Stimulated activated CD8-positive, alpha-beta memory T cell treated with anti-CD3 and anti-CD28 coated beads, Interleukin-2, amount 100 ng/mL, for 1 hour (primary cell): Measurements from ENCODE around the gene SLC26A3.

ENCODE experiments used
- DNase-seq, 2 donors: peaks; one replicate each; pipeline ENCODE4 v3.0.0-alpha.2; 2020; ENCODE audit warnings: low read depth in 2 of 2

Gene SLC26A3

DNA sequence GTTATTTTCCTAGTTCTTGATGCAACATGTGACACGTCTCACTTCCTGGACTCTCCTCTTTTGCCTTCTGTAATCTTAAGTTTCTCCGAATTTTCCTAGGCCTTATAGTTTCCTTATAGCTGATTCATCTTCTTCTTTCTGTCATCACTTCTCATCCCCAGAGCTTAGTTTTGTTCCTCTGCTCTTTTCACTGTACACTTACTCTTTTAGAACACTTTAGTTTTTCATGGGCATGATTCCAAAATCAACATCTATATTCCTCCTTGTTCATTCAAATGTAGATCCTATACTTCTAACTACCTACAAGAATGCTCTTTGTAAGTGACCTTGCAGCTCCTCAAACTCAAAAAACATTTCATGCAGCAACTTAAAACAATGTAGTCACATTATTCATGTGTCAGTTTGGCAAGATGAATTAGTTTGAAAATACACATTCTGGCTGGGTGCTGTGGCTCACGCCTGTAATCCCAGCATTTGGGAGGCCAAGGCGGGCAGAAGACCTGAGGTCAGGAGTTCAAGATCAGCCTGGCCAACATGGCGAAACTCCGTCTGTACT lies 13.1 kb upstream of the SLC26A3 start:
- DNase-seq = no peak

DNA sequence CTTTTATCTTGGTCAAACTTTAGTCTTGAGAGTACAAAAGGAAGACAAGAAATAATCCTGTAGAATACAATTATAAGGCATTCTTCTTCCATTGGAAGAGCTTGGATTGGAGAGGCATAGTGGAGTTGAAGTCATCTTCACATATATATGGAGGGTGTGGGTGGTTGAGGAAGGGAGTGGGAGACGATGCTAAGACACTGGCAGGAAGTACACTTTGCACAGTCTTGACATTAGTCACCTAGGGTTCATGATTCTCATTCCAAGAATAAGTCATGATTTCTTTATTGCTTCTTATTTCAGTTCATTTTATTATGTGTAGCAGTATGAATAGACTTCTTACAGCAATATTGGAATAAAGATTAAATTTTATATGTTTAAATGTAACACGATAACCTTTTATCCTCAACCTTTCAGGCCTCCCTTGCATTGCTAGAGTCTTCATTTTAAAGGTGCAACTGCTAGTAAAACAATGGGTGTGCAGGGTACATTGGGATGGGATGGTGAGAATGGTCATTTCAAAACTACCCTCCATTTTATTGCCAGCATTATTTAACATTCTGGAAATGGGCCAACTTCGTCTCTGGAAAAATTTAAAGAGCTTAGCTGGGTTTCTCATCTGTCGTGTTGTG lies 12.3 kb upstream of the SLC26A3 start:
- DNase-seq = no peak

DNA sequence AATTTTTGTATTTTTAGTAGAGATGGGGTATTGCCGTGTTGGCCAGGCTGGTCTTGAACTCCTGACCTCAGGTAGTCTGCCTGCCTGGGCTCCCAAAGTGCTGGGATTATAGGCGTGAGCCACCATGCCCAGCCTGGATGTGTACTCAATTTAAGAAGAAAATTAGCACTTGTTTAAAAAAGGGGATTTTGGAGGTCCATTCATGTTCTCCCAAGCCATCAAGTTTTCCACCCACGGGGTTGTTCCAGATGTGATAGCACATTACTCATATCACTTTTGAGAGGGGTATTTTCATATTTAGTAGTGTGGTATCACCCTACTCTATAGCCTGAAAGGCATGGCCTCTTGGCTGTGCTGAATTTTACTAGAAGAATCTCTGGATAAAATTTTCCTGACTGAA lies 10.5 kb upstream of the SLC26A3 start:
- no peak for DNase-seq

DNA sequence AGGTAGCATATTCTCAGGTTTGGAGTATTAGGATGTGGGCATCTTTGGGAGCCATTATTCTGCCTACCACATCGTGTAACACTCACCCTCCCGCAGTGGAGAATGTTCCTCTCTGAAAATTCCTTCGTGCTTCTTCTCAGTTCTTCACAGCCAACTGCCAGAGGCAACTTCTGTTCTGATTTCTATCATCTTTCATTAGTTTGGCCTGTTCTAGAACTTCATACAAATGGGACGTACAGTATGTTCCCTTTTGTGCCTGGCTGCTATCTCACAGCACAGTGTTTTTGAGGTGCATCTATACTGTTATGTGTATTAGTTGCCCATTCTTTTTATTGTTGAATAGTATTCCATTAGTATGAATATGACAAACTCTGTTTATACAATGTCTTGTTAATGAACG lies 8.9 kb upstream of the SLC26A3 start:
- no peak for DNase-seq

DNA sequence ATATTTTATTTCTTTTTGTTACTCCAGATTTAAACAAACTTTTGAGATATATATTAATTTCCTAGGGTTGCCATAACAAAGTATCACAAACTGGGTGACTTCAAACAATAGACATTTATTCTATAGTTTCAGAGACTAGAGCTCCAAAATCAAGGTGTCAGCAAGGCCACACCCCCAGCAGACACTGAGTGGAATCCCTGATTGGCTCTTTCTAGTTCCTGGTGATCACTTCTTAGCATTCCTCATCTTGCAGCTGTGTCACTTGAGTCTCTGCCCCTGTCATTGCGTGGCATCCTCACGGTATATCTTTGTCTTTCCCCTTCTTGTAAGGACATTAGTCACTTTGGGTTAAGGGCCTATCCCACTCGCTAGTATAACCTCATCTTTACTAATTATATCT lies 7.6 kb upstream of the SLC26A3 start:
- no peak for DNase-seq

DNA sequence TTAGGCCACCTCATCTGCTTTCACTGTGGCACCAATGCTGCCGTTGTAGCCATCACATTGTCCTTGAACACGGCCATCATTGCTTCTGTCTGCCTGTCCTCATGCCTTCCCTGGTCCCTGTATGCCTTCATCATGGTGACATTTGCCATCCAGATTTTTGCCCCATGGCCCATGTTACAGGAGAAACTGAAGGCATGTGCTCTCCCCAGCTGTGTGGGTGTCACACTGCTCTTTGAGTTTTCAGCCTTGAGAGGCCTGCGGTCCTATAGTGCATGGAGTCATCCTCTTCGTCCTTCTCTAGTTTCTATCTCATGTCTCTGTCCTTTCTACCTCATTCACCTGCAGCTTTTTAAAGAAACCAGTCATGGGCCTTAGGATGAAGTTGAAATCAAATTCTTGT lies 6.2 kb upstream of the SLC26A3 start:
- DNase-seq = no peak

DNA sequence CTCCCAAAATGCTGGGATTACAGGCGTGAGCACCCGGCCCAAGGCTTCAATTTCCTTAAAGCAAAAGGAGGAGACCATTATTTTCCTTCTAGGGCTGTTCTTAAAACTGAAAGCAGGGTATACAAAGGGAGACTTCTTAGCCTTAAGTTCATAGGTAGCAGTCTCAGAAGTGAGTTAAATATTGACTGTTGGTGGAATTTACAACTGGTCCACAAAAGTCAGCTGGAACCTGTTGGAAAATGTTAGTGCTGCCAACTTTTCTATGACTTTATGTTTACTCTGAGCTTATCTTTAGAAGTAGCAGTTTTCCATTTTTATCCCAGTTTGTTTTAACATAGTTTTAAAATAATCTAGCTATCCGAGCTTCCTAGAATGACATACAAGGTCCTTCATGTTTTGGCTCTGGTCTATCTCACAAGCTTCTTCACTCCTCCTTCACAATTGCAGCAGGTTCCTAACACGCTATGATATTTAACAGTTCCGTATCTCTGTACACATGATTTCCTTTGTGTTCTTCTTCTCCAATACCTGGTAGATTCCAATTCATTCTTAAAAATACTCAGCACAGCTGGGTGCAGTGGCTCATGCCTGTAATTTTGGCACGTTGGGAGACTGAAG lies 3.3 kb downstream of the SLC26A3 start:
- no peak for DNase-seq

DNA sequence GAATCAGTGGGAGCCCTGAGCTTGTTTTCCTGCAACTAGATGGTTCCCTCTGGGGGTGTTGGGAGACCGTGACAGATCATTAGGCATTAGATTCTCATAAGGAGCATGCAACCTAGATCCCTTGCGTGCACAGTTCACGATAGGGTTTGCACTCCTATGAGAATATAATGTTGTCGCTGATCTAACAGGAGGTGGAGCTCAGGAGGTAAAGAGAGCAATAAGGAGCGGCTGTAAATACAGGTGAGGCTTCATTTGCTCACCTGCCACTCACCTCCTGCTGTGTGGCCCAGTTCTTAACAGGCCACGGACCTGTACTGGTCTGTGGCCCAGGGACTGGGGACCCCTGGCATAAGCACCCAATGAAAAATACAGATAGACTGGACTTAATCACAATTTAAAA lies 10.7 kb downstream of the SLC26A3 start:
- no peak for DNase-seq

DNA sequence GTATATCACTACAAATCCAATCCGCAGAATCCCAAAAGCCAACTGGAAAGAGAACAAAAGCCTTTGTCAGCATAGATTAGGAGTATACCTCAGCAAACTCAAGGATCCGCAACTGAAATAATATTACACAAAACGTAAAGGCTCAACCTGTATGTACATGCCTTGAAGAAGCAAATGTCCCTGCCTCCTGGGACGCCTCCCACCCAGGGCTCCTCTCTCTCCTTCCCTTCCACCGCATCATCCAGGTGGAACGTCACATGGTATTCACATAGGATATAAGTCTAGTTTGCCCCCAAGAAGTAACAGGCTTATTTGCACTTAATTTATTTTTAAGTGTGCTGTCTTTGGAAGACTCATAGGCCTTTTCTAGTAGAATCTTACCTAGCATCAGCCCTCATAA lies 13.4 kb downstream of the SLC26A3 start:
- DNase-seq = no peak

DNA sequence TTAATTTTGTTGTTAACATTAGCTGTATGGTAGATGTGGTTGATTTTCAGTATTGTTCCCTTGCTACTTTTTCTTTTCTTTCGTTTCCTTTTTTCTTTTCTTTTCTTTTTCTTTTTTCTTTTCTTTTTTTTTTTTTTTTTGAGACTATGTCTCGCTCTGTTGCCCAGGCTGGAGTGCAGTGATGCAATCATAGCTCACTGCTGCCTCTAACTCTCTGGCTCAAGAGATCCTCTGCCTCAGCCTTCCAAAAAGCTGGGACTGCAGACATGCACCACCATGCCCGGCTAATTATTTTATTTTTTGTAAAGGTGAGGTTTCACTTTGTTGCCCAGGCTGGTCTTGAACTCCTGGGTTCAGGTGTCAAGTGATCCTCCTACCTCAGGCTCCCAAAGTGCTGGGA lies 14.4 kb downstream of the SLC26A3 start:
- no peak for DNase-seq

DNA sequence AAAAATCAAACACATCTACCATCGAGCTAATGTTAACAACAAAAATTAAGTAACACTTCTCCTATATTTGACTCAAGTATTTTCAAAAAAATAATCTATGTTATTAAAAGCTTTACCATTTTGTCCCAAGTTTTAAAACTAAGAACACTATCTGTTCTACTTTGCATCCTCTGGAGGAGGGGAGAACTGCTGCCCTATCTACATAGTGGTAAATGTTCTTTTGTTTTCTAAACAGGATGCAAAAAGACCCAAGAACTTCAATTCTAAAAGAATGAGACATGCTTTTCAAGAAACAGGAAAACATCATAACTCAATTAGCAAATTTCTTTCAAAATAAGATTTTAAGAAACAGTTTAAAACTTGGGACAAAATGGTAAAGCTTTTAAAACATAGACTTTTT lies 14.8 kb downstream of the SLC26A3 start:
- no peak for DNase-seq

DNA sequence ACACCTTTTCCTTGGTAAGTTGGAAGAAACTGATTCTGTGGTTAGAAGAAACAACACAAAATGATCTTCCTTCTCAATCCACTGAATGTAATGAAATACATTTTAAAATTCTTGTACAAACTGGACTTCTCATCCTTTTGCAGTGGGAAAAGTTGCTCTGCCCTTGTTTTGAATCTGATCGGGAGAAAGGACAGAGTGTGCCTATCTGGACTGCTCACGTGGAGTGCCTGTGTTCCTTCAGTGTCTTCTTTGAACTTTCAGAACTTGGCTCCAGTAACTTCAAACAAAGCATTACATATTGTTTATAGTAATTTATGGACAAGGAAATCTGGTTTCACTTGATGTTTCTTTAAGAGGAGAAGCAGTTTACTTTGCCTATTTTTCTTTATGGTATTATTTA lies 17.1 kb downstream of the SLC26A3 start:
- DNase-seq = no peak

DNA sequence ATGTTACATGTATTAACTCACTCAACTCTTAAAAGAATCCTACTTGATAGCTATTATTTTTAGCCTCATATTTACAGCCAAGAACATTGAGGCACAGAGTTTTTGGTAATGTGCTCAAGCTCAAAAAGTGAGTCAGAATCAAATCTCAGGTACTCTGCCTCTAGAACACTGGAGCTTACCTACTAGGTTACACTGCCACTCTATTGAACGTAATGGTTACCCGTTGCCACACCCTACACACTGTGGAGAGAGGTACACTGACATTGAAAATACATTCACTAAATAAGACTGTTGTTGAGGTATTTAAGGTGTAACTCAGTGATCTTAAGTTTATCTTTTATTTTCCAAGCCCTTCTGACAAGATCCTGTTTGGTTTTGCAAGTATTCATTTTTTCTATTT lies 17.9 kb downstream of the SLC26A3 start:
- DNase-seq = no peak

DNA sequence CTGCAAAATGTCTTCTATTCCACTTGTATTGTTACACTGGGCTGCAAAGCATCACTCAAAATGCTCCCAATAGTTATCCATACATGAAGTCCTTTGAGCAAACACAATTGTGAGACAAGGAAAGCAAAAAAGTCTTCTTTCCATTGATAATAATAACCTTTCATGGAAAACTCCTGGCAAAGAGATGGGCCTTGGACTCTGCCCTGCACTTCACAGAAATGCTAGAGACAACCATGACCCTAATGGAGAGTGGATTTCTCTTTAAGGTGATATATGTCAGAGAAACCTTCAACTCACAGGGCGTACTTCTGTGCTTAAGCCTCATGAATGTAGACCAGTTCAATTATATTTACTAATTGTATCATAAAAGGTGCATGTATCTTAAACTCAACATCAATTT lies 19.4 kb downstream of the SLC26A3 start:
- DNase-seq = no peak

DNA sequence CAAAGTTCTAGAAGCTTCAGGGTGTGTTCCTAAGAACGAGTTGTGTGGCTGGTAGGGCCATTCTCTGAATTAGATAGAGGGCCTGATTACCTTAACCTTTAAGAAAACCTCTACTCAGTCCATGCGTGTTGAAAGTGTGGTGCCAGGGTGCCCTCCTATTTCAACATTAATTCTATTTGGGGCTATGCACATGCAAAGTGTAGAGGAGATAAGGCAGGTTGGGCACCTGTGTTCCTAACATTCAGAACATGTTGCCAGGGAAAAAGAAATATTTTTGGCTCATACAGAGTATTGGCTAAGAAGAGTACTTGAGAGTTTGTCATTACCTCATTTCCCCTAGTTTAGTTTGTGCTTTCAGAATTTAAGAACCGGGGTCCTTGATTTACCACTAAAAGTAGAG lies 20.6 kb downstream of the SLC26A3 start:
- DNase-seq = no peak

DNA sequence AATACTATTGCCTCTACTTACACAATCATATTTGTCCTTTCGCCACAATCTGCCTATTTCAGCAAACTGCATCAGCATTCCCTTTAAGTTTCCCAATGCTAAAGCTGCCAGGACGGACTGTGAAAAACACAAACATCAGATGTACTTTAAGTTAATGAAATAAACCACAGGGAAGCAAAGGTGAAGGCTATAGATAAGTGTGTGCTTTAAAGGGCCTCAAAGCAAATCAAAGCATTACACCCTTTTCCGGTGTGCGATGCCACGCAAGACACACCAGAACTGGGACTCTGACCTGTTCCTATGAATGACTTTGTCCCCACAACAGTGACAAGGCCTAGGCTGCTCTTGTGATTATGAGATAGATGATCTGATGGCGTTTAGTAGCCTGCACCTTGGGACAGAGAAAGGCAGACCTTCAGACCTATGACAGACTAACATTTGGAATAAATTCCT lies 23.4 kb downstream of the SLC26A3 start:
- no peak for DNase-seq

DNA sequence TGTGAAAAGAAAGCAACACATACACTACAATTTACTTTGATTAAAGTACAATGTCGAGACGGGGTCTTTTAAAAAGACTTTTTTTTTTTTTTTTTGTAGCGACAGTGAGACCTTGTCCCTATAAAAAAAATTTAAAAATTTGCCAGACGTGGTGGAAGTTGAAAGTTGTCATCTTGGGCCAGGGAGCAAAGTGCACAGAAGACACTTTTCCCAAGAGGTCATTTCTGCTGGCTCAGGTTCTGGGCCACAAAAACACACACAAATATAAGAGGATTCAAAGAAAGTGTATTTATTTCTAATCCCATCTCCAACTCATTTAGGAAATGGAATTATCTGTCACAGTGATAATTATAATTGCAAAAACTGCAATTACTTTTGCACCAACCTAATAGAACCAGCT lies 24.7 kb downstream of the SLC26A3 start:
- DNase-seq = no peak

DNA sequence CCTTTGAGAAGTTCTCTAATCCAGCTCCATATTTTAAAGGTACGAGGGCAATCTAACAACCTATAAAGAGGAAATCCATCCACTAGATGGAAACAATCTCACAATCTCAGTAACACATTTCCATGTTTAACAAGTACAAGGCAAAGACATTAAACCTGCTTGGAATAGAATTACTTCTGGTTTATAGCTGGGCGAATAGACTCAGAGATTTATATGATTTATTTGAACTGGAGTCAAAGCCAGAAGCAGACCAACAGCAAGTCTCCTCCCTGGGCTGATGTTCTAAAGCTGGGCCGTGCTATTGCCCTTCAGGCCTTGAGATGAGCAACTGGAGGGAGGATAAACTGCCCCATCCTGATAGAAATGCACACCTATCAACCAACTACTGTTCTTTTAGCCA lies 25.3 kb downstream of the SLC26A3 start:
- DNase-seq = no peak

DNA sequence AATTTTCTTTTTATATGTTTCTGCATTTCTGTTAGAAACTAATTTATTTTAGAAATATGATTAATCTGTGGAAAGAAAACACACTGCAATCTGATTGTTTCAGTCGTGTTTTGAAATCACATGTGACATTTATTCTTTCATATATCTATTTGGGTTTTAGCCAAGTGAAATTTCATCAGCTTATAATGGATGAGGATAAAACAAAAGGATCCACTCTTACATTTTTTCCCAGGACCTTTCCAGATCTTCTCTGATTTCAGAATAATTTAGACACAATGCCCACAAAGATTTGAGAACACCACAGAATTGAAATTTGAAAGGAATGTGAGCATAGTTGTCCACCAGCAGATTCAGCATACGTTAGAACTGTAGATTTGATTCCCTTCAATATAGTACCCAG lies 30.0 kb downstream of the SLC26A3 start:
- DNase-seq = no peak

DNA sequence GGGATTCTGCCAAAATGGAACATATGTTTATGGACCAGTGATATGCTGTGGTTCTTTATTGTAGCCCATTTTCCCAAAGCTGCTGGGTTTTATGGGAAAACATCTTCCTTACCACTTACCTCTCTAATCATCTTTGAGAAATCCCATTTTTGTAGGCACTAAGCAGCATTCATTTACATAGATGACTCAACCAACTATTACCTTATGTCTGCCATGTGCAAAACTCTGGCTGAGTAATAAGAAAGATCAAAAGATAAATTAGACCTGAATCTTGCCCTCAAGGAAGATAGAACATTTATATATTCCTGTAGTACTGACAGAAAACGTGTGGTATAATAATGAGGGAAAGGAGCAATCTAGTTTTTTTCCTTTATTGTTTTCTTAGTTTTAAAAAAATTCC lies 34.8 kb downstream of the SLC26A3 start:
- no peak for DNase-seq

DNA sequence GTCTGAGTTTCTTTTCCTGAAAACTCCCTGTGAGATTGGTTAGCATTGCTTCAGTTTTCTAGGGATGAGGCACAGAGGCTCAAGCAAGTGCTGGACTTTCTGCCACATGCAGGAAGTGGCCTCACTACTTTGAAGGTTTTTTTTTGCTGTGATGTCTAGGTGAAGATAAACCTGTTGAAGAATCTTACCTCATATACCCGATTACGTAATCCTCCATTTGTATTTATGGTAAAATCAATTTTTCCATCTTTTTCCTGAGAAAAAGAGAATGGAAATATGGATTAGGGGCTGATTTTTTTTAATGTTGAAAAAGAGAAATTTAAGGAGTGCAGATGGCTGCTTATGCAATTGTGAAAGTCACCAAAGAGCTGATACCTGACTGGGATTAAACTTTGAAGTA lies 35.6 kb downstream of the SLC26A3 start:
- DNase-seq = no peak

DNA sequence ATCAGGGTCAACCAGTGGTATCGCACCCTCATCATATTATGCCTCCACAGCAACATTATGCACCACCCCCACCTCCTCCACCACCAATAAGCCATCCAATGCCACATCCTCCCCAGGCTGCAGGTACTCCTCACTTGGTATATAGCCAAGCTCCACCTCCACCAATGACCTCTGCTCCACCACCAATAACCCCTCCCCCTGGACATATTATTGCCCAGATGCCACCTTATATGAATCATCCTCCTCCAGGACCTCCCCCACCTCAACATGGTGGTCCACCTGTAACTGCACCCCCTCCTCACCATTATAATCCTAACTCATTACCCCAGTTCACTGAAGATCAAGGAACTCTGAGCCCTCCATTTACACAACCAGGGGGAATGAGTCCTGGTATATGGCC lies 44.4 kb downstream of the SLC26A3 start:
- DNase-seq = no peak

DNA sequence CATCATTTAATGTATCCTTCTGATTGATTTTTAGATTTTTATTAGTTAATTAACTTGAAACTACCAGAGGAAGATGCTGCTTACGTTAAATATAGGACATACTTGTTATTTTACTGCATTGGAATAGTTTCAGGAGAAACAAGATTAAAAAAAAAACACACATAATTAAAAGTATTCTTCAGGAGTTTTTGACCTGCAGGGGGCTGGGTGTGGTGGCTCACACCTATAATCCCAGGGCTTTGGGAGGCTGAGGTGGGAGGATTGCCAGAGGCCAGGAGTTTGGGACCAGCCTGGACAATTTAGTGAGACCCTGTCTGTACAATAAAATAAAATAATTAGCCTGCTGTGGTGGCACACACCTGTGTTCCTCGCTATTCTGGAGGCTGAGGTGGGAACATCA lies 48.4 kb downstream of the SLC26A3 start:
- DNase-seq = no peak

DNA sequence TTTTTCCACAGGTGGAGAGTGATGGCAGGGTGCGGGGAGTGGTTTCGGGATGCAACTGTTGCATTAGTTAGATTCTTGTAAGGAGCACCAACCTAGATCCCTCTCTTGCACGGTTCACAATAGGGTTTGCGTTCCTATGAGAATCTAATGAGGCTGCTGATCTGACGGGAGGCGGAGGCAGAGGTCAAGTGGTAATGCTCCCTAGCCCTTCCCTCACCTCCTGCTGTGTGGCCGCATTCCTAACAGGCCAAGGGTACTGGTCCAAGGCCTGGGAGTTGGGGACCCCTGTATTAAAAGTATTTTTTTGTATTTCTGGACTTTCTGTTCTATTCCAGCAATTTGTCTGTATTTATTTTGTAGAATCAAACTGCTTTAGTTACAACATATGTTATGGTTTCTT lies 51.9 kb downstream of the SLC26A3 start:
- DNase-seq = no peak
